Urinary bladder (tissue), 4 donors: ENCODE data around the gene RPA1. TPM values are rescaled to one million over a fixed set of nuclear protein-coding genes. Genes with fewer than 3 reads are reported as not detected.

Source experiments
- DNase-seq: peaks from one replicate; pipeline ENCODE4 v3.0.0-alpha.2; 2015; ENCODE audit errors: extremely low spot score
- H3K27ac ChIP-seq: one replicate; pipeline ENCODE4 v1.5.1; 2013; ENCODE audit warnings: low read depth, mild to moderate bottlenecking, moderate library complexity
- H3K36me3 ChIP-seq: one replicate; pipeline ENCODE4 v1.6.1; 2013; ENCODE audit warnings: mild to moderate bottlenecking, moderate library complexity; ENCODE audit not compliant: insufficient read depth
- H3K4me1 ChIP-seq: one replicate; pipeline ENCODE4 v1.6.1; 2013; ENCODE audit warnings: mild to moderate bottlenecking, moderate library complexity; ENCODE audit not compliant: insufficient read depth
- H3K4me3 ChIP-seq: one replicate; pipeline ENCODE4 v1.5.1; 2013; ENCODE audit warnings: low read depth, low read length
- WGBS: extraction: QIAGEN DNeasy Blood & Tissue Kit; methylation state at CpG from one replicate; pipeline ENCODE4 v1.1.7; 2013; 5-methylcytosine and 5-hydroxymethylcytosine counted together
- polyA plus RNA-seq: library from polyadenylated mRNA; stranded (reverse); fragments of 200-250 nt; gene quantifications from one replicate; pipeline ENCODE4 v1.2.3, GENCODE V29; 2013
- total RNA-seq: library from RNA; depleted of rRNA; stranded (reverse); fragments of >200 nt; gene quantifications from one replicate; pipeline ENCODE4 v1.2.3, GENCODE V29; 2014
- donor health status: healthy with polysubstance abuse.
- donor health status: healthy.

Gene RPA1
- total and polyA plus RNA-seq, 2 donors = 23.9 to 46.3 TPM

- 44% methylated on average over 27 of the region's 27 CpGs for WGBS
- H3K27ac ChIP-seq = no peak overlapping the region
- H3K36me3 ChIP-seq = no peaks in the 10 kb centered on the region
- peak; percentile 41 for DNase-seq
- no peaks in the 10 kb centered on the region for H3K4me1 ChIP-seq
- H3K4me3 ChIP-seq = no peak overlapping the region
These were observed 110.4 kb downstream of the RPA1 start for GRCh38 chr17:1939981-1940809.

- WGBS = 64% methylated on average over 10 of the region's 10 CpGs
- no peak overlapping the region for H3K4me3 ChIP-seq
- no peak overlapping the region for H3K27ac ChIP-seq
- no peak for DNase-seq
- no peaks in the 10 kb centered on the region for H3K36me3 ChIP-seq
- no peaks in the 10 kb centered on the region for H3K4me1 ChIP-seq
These were observed 111.0 kb downstream of the RPA1 start for GRCh38 chr17:1940810-1941185.

GRCh38 chr17:1941272-1942065 lies 111.7 kb downstream of the RPA1 start:
- H3K4me1 ChIP-seq = no peaks in the 10 kb centered on the region
- no peak overlapping the region for H3K4me3 ChIP-seq
- no peak for DNase-seq
- 60% methylated on average over 23 of the region's 23 CpGs for WGBS
- H3K36me3 ChIP-seq = no peaks in the 10 kb centered on the region
- H3K27ac ChIP-seq = no peak overlapping the region

GRCh38 chr17:1942066-1942365 lies 112.2 kb downstream of the RPA1 start:
- Histone ChIP-seq H3K4me3 (no peak overlapping the region), H3K4me1 (no peaks in the 10 kb centered on the region), H3K36me3 (no peaks in the 10 kb centered on the region), H3K27ac (no peak overlapping the region)
- no peak for DNase-seq
- 75% methylated on average over 7 of the region's 7 CpGs for WGBS

- no peaks in the 10 kb centered on the region for H3K4me1 ChIP-seq
- H3K4me3 ChIP-seq = no peak overlapping the region
- H3K27ac ChIP-seq = no peak overlapping the region
- 88% methylated on average over 21 of the region's 21 CpGs for WGBS
- H3K36me3 ChIP-seq = no peaks in the 10 kb centered on the region
- DNase-seq = no peak
These were observed 113.0 kb downstream of the RPA1 start for GRCh38 chr17:1942666-1943435.

- no peak overlapping the region for H3K27ac ChIP-seq
- H3K4me3 ChIP-seq = no peak overlapping the region
- H3K36me3 ChIP-seq = no peaks in the 10 kb centered on the region
- H3K4me1 ChIP-seq = no peaks in the 10 kb centered on the region
- no peak for DNase-seq
- 60% methylated on average over 11 of the region's 11 CpGs for WGBS
These were observed 113.6 kb downstream of the RPA1 start for GRCh38 chr17:1943436-1943831.

GRCh38 chr17:1945621-1946020 lies 115.8 kb downstream of the RPA1 start:
- Histone ChIP-seq H3K4me1 (no peaks in the 10 kb centered on the region), H3K4me3 (no peak overlapping the region), H3K27ac (no peak overlapping the region), H3K36me3 (no peaks in the 10 kb centered on the region)
- DNase-seq = no peak
- WGBS = 95% methylated on average over 12 of the region's 12 CpGs

GRCh38 chr17:1946021-1946932 lies 116.5 kb downstream of the RPA1 start:
- no peak for DNase-seq
- Histone ChIP-seq H3K36me3 (no peaks in the 10 kb centered on the region), H3K27ac (no peak overlapping the region), H3K4me1 (no peaks in the 10 kb centered on the region), H3K4me3 (no peak overlapping the region)
- 89% methylated on average over 20 of the region's 20 CpGs for WGBS

- no peak overlapping the region for H3K4me3 ChIP-seq
- H3K36me3 ChIP-seq = no peaks in the 10 kb centered on the region
- no peak overlapping the region for H3K27ac ChIP-seq
- WGBS = 68% methylated on average over 22 of the region's 22 CpGs
- H3K4me1 ChIP-seq = no peaks in the 10 kb centered on the region
- DNase-seq = no peak
These were observed 117.5 kb downstream of the RPA1 start for GRCh38 chr17:1947229-1947742.

- no peaks in the 10 kb centered on the region for H3K36me3 ChIP-seq
- DNase-seq = no peak
- whole genome bisulfite sequencing = 86% methylated on average over 22 of the region's 22 CpGs
- no peak overlapping the region for H3K27ac ChIP-seq
- no peaks in the 10 kb centered on the region for H3K4me1 ChIP-seq
- H3K4me3 ChIP-seq = no peak overlapping the region
These were observed 118.1 kb downstream of the RPA1 start for GRCh38 chr17:1947743-1948516.

GRCh38 chr17:1948517-1948825 lies 118.7 kb downstream of the RPA1 start:
- WGBS = 94% methylated on average over 14 of the region's 14 CpGs
- DNase-seq = no peak
- Histone ChIP-seq H3K36me3 (no peaks in the 10 kb centered on the region), H3K27ac (no peak overlapping the region), H3K4me1 (no peaks in the 10 kb centered on the region), H3K4me3 (no peak overlapping the region)
